ENCODE measurements around the gene CBX7. TPM values are rescaled to one million over a fixed set of nuclear protein-coding genes. Genes with fewer than 3 reads are reported as not detected.

CBX7 gene
- 10 to 100 TPM; 15.9 to 21.8 TPM for total RNA-seq
- 10 to 100 TPM in 1 of 2 donors, 1 to 10 TPM in 1; 2.2 to 14.0 TPM for polyA plus RNA-seq

- under 1% methylated on average over 98 of the region's 98 CpGs for WGBS
- Histone ChIP-seq H3K27me3 (ENCODE audit: control insufficient read depth in 4 of 4, insufficient read depth in 4 of 4, low read length in 3 of 4) (no peaks in the 10 kb centered on the region), H3K9me3 (ENCODE audit: control insufficient read depth in 4 of 4, low read length in 3 of 4) (no peaks in the 10 kb centered on the region), H3K36me3 (ENCODE audit: control insufficient read depth in 4 of 4, insufficient read depth in 3 of 4, low read depth in 1 of 4, low read length in 3 of 4) (peaks cover 0 to 4% (median under 1%) of the 10 kb centered on the region in 4 donors), H3K4me3 (ENCODE audit: low read depth in 1 of 3, low read length in 3 of 3) (peak within 1 kb of the TSS; percentile 57 to 92 (median 61)), H3K9ac (ENCODE audit: low read depth in 1 of 2, low read length in 2 of 2) (peak within 1 kb of the TSS; percentile 61 to 93), H3K27ac (ENCODE audit: low read depth in 1 of 2, low read length in 2 of 2) (peak within 1 kb of the TSS; percentile 73 to 86), H3K4me1 (ENCODE audit: control insufficient read depth in 4 of 4, insufficient read depth in 4 of 4, low read length in 3 of 4) (peaks cover 12 to 39% (median 28%) of the 10 kb centered on the region in 4 donors)
- DNase-seq (ENCODE audit: low spot score), result peak; percentile 99
- no peak for TF ChIP-seq ATF3 (IDR thresholded peaks at IDR 0.05)
- no peak for TF ChIP-seq ZBTB33 (IDR thresholded peaks at IDR 0.05)
- peak; percentile 31 to 36 for TF ChIP-seq EGR1 (IDR thresholded peaks at IDR 0.05; ENCODE audit: low read depth in 2 of 2)
- peak; percentile 24 for TF ChIP-seq REST (IDR thresholded peaks at IDR 0.05)
- peak; percentile 50 for TF ChIP-seq SP1 (IDR thresholded peaks at IDR 0.05)
- TF ChIP-seq YY1 (IDR thresholded peaks at IDR 0.05), result peak; percentile 48
These were observed at the start of gene CBX7 for GRCh38 chr22:39152511-39153219. CBX7 (minus strand) TSS chr22:39152680; CDS start chr22:39152444, 236 bp downstream.

- no peak for DNase-seq (ENCODE audit: low spot score)
- 86% methylated on average over 5 of the region's 5 CpGs for WGBS
- no peak overlapping the region for H3K27ac ChIP-seq (ENCODE audit: low read depth in 1 of 2, low read length in 2 of 2)
- H3K9ac ChIP-seq (ENCODE audit: low read depth in 1 of 2, low read length in 2 of 2), result no peak overlapping the region
- TF ChIP-seq HNF4G (IDR thresholded peaks at IDR 0.05), result no peak
- TF ChIP-seq JUND (IDR thresholded peaks at IDR 0.05), result no peak
- TF ChIP-seq FOXA2 (IDR thresholded peaks at IDR 0.05), result no peak
- TF ChIP-seq EGR1 (IDR thresholded peaks at IDR 0.05; ENCODE audit: low read depth in 2 of 2), result no peak
- no peak for TF ChIP-seq NR2F2 (IDR thresholded peaks at IDR 0.05)
- peaks cover 0 to 5% (median under 1%) of the 10 kb centered on the region in 4 donors for H3K9me3 ChIP-seq (ENCODE audit: control insufficient read depth in 4 of 4, low read length in 3 of 4)
- no peaks in the 10 kb centered on the region for H3K27me3 ChIP-seq (ENCODE audit: control insufficient read depth in 4 of 4, insufficient read depth in 4 of 4, low read length in 3 of 4)
- H3K4me1 ChIP-seq (ENCODE audit: control insufficient read depth in 4 of 4, insufficient read depth in 4 of 4, low read length in 3 of 4), result no peaks in the 10 kb centered on the region
- no peak overlapping the region for H3K4me3 ChIP-seq (ENCODE audit: low read depth in 1 of 3, low read length in 3 of 3)
- H3K36me3 ChIP-seq (ENCODE audit: control insufficient read depth in 4 of 4, insufficient read depth in 3 of 4, low read depth in 1 of 4, low read length in 3 of 4), result no peaks in the 10 kb centered on the region
These were observed 45.1 kb upstream of the CBX7 start for GRCh38 chr22:39197578-39197977.

- Histone ChIP-seq H3K9me3 (ENCODE audit: control insufficient read depth in 4 of 4, low read length in 3 of 4) (peaks cover 0 to 5% (median under 1%) of the 10 kb centered on the region in 4 donors), H3K27me3 (ENCODE audit: control insufficient read depth in 4 of 4, insufficient read depth in 4 of 4, low read length in 3 of 4) (no peaks in the 10 kb centered on the region), H3K4me3 (ENCODE audit: low read depth in 1 of 3, low read length in 3 of 3) (no peak overlapping the region), H3K27ac (ENCODE audit: low read depth in 1 of 2, low read length in 2 of 2) (no peak overlapping the region), H3K9ac (ENCODE audit: low read depth in 1 of 2, low read length in 2 of 2) (no peak overlapping the region), H3K4me1 (ENCODE audit: control insufficient read depth in 4 of 4, insufficient read depth in 4 of 4, low read length in 3 of 4) (no peaks in the 10 kb centered on the region), H3K36me3 (ENCODE audit: control insufficient read depth in 4 of 4, insufficient read depth in 3 of 4, low read depth in 1 of 4, low read length in 3 of 4) (no peaks in the 10 kb centered on the region)
- no peak for DNase-seq (ENCODE audit: low spot score)
- WGBS, result 43% methylated on average over 1 of the region's 1 CpG
- TF ChIP-seq FOXA1 (IDR thresholded peaks at IDR 0.05) (no peak), SP1 (IDR thresholded peaks at IDR 0.05) (no peak), RAD21 (IDR thresholded peaks at IDR 0.05) (no peak), GABPA (IDR thresholded peaks at IDR 0.05 in 1 of 2, conservative IDR thresholded peaks at IDR 0.05 in 1 of 2) (no peak), CTCF (IDR thresholded peaks at IDR 0.05; ENCODE audit: low read depth, low read length, missing input control) (no peak), RXRA (IDR thresholded peaks at IDR 0.05) (no peak), NR2F2 (IDR thresholded peaks at IDR 0.05) (no peak), REST (IDR thresholded peaks at IDR 0.05) (no peak), EGR1 (IDR thresholded peaks at IDR 0.05; ENCODE audit: low read depth in 2 of 2) (no peak)
These were observed 41.6 kb upstream of the CBX7 start for GRCh38 chr22:39194098-39194497.
